HepG2 (cell line): Measurements from ENCODE around the gene RASGRF1. TPM values are rescaled to one million over a fixed set of nuclear protein-coding genes. Genes with fewer than 3 reads are reported as not detected.

Experiments used
- ATAC-seq: fragments of 200-7000 bp; cut with Tn5 transposase; 3 replicates; pipeline ENCODE4 v1.9.1; 2020; ENCODE audit warnings: mild to moderate bottlenecking, moderate library complexity
- BruUV-seq: library from RNA; stranded (reverse); fragments of 400-500 nt; replicated peaks from 2 replicates; lab custom pipeline; 2021; lab: Mats Ljungman, UMichigan
- CTCF ChIA-PET: fragments of 300-600 bp; formaldehyde crosslinking; extraction: SDS; loops from one replicate; lab custom pipeline; 2021; ENCODE audit warnings: low total read pairs, inconsistent platforms, low intra/inter-chr PET ratio; lab: Yijun Ruan, JAX
- POLR2A ChIA-PET: fragments of 350-600 bp; sonication (Branson Sonifier 250); formaldehyde crosslinking; loops from one replicate; lab custom pipeline; 2020; ENCODE audit warnings: antibody characterized with exemption, inconsistent platforms; lab: Yijun Ruan, JAX
- DNase-seq: peaks from one replicate; pipeline ENCODE4 v3.0.0-alpha.2; 2015; ENCODE audit warnings: low spot score
- FAIRE-seq: peaks from 3 replicates; lab custom pipeline; 2011; peaks lifted over from hg19 to GRCh38; lab: Jason Lieb, UNC
- H2AFZ ChIP-seq: one replicate; pipeline ENCODE4 v1.6.1; 2011; ENCODE audit warnings: low read length, inconsistent platforms
- H3K27ac ChIP-seq: fragments of 300-600 bp; 3 replicates; pipeline ENCODE4 v1.8.0; 2011; ENCODE audit warnings: mixed run types, mild to moderate bottlenecking, mixed read lengths, low read length, inconsistent platforms; ENCODE audit not compliant: insufficient read depth; ENCODE audit errors: extremely low read length
- H3K27me3 ChIP-seq, 2 experiments: fragments of 200-600 bp in 1 of 2; 2 replicates in 1 of 2; 3 replicates in 1 of 2; pipeline versions ENCODE4 v1.6.0 to v1.8.0; 2011; ENCODE audit warnings: low read length in 2 of 2, mild to moderate bottlenecking in 2 of 2, moderate library complexity in 2 of 2, inconsistent platforms in 1 of 2; ENCODE audit not compliant: insufficient read depth in 2 of 2, control insufficient read depth in 1 of 2
- H3K36me3 ChIP-seq, 2 experiments: fragments of 200-600 bp in 1 of 2; replicated peaks in 1 of 2; 2 replicates in 1 of 2; 3 replicates in 1 of 2; pipeline versions ENCODE4 v1.5.1 to v1.8.0; 2011; ENCODE audit warnings: low read length in 2 of 2, inconsistent platforms in 1 of 2; ENCODE audit not compliant: insufficient read depth in 2 of 2, control insufficient read depth in 1 of 2
- H3K4me1 ChIP-seq: 2 replicates; pipeline ENCODE4 v1.5.1; 2012; ENCODE audit warnings: low read length, inconsistent platforms; ENCODE audit not compliant: insufficient read depth
- H3K4me2 ChIP-seq: 2 replicates; pipeline ENCODE4 v1.6.0; 2011; ENCODE audit warnings: low read depth, low read length, inconsistent platforms
- H3K4me3 ChIP-seq, 3 experiments: fragments of 200-600 bp in 1 of 3; sonication (generic), shearing (Covaris generic) in 1 of 3; replicated peaks in 1 of 3; 2 replicates each; pipeline ENCODE4 v1.5.1; 2011 to 2016; ENCODE audit warnings: low read length in 3 of 3, inconsistent platforms in 2 of 3, low read depth in 2 of 3, mild to moderate bottlenecking in 2 of 3, control low read depth in 1 of 3, mixed read lengths in 1 of 3; ENCODE audit not compliant: insufficient read depth in 1 of 3
- H3K79me2 ChIP-seq: one replicate; pipeline ENCODE4 v1.6.1; 2011; ENCODE audit warnings: low read length, inconsistent platforms; ENCODE audit not compliant: insufficient read depth
- H3K9ac ChIP-seq: 2 replicates; pipeline ENCODE4 v1.6.0; 2011; ENCODE audit warnings: mild to moderate bottlenecking, low read depth, low read length, inconsistent platforms; ENCODE audit not compliant: insufficient read depth
- H3K9me3 ChIP-seq: 2 replicates; pipeline ENCODE4 v1.5.1; 2012; ENCODE audit warnings: mild to moderate bottlenecking, low read length
- H4K20me1 ChIP-seq: 2 replicates; pipeline ENCODE4 v1.6.0; 2011; ENCODE audit warnings: inconsistent platforms, mild to moderate bottlenecking, low read length, moderate library complexity; ENCODE audit not compliant: insufficient read depth
- GPN1 ChIP-seq: sonication (generic); formaldehyde crosslinking; IDR thresholded peaks from 2 replicates; pipeline ENCODE4 v1.5.1; 2020; ENCODE audit warnings: missing genetic modification reagents, borderline replicate concordance
- POLR2A ChIP-seq, 2 experiments: IDR thresholded peaks; 2 replicates each; pipeline ENCODE4 v1.6.1; 2011; ENCODE audit warnings: low read depth in 2 of 2, low read length in 2 of 2, mild to moderate bottlenecking in 1 of 2, moderate library complexity in 1 of 2; ENCODE audit not compliant: insufficient read depth in 1 of 2
- POLR2AphosphoS2 ChIP-seq: IDR thresholded peaks from 2 replicates; pipeline ENCODE4 v1.6.1; 2011; ENCODE audit warnings: low read depth, low read length, improper control_type of control experiment
- ZNF280D ChIP-seq: sonication (generic); formaldehyde crosslinking; IDR thresholded peaks from 2 replicates; pipeline ENCODE4 v1.5.1; 2020; ENCODE audit warnings: mild to moderate bottlenecking, missing genetic modification reagents
- WGBS: methylation state at CpG from one replicate; pipeline ENCODE4 v1.1.6; 2017; ENCODE audit warnings: low lambda C conversion rate; 5-methylcytosine and 5-hydroxymethylcytosine counted together
- in situ Hi-C: cut with HindIII; loops from 2 replicates; pipeline ENCODE4 v1.10.0; 2017; ENCODE audit warnings: low pct_unique_long_range_greater_than_20kb; ENCODE audit not compliant: extremely low pct_ligation_motif_present
- intact Hi-C: fragments of 100-400 bp; cut with micrococcal nuclease; formaldehyde crosslinking; loops from one replicate; pipeline ENCODE4 v1.10.0; 2022; ENCODE audit not compliant: unreplicated experiment
- polyA plus RNA-seq, 8 experiments: library from polyadenylated mRNA; depleted of rRNA in 3 of 8; stranded (reverse) in 7 of 8; unstranded in 1 of 8; fragments of >200 nt; fragmentation: Illumina TruSeq in 4 of 8; extraction: Trizol in 4 of 8; gene quantifications; 2 replicates each; pipeline versions ENCODE4 v1.2.1 to v1.2.3, GENCODE V29; 2011 to 2016; ENCODE audit warnings: low read depth in 4 of 8, missing spikeins in 1 of 8, mixed read lengths in 1 of 8; ENCODE audit not compliant: insufficient read depth in 1 of 8
- total RNA-seq, 5 experiments: library from RNA; depleted of rRNA; stranded (reverse); fragments of >200 nt; fragmentation: Illumina TruSeq; extraction: Trizol; gene quantifications; 2 replicates each; pipeline ENCODE4 v1.2.3, GENCODE V29; 2016; ENCODE audit warnings: low read depth in 1 of 5

Gene RASGRF1
- total and polyA plus RNA-seq, 2 of the 13 experiments (the other 11 are each of a cell fraction or from before 2014, with no cell fraction given): 0.55 to 3.0 TPM

GRCh38 chr15:78930577-78931388 is 159.8 kb downstream of the RASGRF1 start:
- Histone ChIP-seq H3K27ac (no peak overlapping the region), H3K4me3 (no peak overlapping the region), H3K36me3 (peaks cover 37 to 82% of the 10 kb centered on the region in 2 experiments), H3K79me2 (no peaks in the 10 kb centered on the region), H3K4me2 (no peak overlapping the region), H3K27me3 (no peaks in the 10 kb centered on the region), H2AFZ (no peak overlapping the region), H3K9ac (no peak overlapping the region), H3K4me1 (no peaks in the 10 kb centered on the region), H3K9me3 (no peaks in the 10 kb centered on the region), H4K20me1 (no peaks in the 10 kb centered on the region)
- BruUV-seq: no TSS peak
- FAIRE-seq: no peak
- ChIA-PET CTCF (no interaction called here), POLR2A (interaction anchor here (1.2 to 1.6 kb wide), 3 partner anchors 14 to 67 kb away, joined by 3 to 6 read pairs (median 3); partner anchors contain the start of gene CTSH)
- ATAC-seq: peak; percentile 10; the same call in 2 of the 3 replicates
- intact Hi-C loops: no loop called here
- WGBS: 91% methylated on average over 8 of the region's 11 CpGs
- DNase-seq: no peak
- TF ChIP-seq POLR2AphosphoS2 (no peak), ZNF280D (CRISPR knock-in tag) (no peak), POLR2A (IDR thresholded peaks at IDR 0.05; ENCODE audit: insufficient read depth in 1 of 2, low read depth in 2 of 2, low read length in 2 of 2) (peak in 1 of 2 experiments; percentile 17; a peak in 1 of 4 replicates), GPN1 (no peak)
- in situ Hi-C loops: no loop called here
